ENCODE results near the gene LRRC74A.

DNA sequence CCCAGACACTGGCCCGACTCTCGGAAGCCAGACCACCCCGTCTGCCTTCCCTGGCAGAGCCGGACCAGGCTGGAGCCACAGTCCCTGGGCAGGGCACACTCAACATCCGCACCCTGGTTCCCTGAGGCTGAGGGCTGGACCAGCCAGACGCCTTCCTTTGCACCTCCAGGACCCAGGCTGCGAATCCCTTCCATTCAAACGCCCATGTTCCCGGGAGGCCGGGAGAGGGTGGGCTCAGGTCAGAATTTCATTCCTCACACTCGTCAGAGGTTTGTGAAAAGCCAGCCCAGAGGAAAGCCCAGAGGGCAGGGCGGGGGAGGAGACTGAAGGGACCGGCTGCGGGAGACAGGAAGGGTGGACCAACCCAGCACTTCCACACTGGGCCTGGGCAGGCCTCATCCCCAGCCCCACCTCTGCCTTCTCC lies 58.7 kb downstream of the LRRC74A start:
- TF ChIP-seq, protein P1, sequence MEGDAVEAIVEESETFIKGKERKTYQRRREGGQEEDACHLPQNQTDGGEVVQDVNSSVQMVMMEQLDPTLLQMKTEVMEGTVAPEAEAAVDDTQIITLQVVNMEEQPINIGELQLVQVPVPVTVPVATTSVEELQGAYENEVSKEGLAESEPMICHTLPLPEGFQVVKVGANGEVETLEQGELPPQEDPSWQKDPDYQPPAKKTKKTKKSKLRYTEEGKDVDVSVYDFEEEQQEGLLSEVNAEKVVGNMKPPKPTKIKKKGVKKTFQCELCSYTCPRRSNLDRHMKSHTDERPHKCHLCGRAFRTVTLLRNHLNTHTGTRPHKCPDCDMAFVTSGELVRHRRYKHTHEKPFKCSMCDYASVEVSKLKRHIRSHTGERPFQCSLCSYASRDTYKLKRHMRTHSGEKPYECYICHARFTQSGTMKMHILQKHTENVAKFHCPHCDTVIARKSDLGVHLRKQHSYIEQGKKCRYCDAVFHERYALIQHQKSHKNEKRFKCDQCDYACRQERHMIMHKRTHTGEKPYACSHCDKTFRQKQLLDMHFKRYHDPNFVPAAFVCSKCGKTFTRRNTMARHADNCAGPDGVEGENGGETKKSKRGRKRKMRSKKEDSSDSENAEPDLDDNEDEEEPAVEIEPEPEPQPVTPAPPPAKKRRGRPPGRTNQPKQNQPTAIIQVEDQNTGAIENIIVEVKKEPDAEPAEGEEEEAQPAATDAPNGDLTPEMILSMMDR (IDR thresholded peaks at IDR 0.05; ENCODE audit: low read depth, low read length, poor library complexity, severe bottlenecking) = no peak
- TF ChIP-seq EZH2phosphoT487 (IDR thresholded peaks at IDR 0.05; ENCODE audit: borderline replicate concordance, low read length) = no peak

Data from DOHH2 (cell line).